SK-N-SH (cell line): ENCODE data around the gene TRPC4.

Experiments used
- FOSL2 ChIP-seq: IDR thresholded peaks from 2 replicates; pipeline ENCODE4 v1.4.0; 2012; ENCODE audit warnings: low read depth, mild to moderate bottlenecking, moderate library complexity, borderline replicate concordance
- FOXJ3 ChIP-seq: sonication (generic); formaldehyde crosslinking; IDR thresholded peaks from 2 replicates; pipeline ENCODE4 v1.5.1; 2020; ENCODE audit warnings: mild to moderate bottlenecking, missing genetic modification reagents
- JUND ChIP-seq: IDR thresholded peaks from 2 replicates; pipeline ENCODE4 v1.4.0; 2012
- POLR2AphosphoS5 ChIP-seq: IDR thresholded peaks from 2 replicates; pipeline ENCODE4 v1.6.1; 2012; ENCODE audit warnings: low read depth, low read length
- TEAD4 ChIP-seq: IDR thresholded peaks from 2 replicates; pipeline ENCODE4 v1.4.0; 2012; ENCODE audit warnings: mild to moderate bottlenecking, borderline replicate concordance; ENCODE audit not compliant: insufficient read depth
- TF ChIP-seq, protein P1 (sequence below): fragments of 200-600 bp; sonication (generic); IDR thresholded peaks from 2 replicates; pipeline ENCODE4 v1.6.1; 2017; ENCODE audit warnings: antibody characterized with exemption, mild to moderate bottlenecking, moderate library complexity
- TF ChIP-seq, protein P2 (sequence below): IDR thresholded peaks from 2 replicates; pipeline ENCODE4 v1.4.0; 2012; ENCODE audit warnings: low read depth

DNA sequence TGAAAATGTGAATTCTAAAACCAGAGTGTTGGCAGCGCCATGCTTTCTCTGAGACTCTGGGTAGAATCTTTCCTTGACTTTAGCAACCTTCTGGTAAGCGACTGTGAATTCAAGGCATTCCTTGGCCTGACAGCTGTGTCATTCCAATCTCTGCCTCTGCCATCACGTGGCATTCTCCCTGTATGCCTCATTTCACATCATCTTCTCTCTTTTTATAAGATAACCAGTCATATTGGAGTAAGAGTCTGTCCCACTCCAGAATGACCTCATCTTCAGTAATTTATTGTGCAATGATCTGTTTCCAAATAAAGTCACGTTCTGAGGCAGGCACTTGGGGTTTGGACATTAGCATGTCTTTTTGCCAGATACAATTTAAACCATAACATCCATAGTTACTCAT, 167.6 kb downstream of the TRPC4 start:
- TF ChIP-seq POLR2AphosphoS5 (no peak), FOSL2 (no peak), TEAD4 (no peak), FOXJ3 (CRISPR knock-in tag) (no peak), JUND (no peak)
- TF ChIP-seq, protein P1, sequence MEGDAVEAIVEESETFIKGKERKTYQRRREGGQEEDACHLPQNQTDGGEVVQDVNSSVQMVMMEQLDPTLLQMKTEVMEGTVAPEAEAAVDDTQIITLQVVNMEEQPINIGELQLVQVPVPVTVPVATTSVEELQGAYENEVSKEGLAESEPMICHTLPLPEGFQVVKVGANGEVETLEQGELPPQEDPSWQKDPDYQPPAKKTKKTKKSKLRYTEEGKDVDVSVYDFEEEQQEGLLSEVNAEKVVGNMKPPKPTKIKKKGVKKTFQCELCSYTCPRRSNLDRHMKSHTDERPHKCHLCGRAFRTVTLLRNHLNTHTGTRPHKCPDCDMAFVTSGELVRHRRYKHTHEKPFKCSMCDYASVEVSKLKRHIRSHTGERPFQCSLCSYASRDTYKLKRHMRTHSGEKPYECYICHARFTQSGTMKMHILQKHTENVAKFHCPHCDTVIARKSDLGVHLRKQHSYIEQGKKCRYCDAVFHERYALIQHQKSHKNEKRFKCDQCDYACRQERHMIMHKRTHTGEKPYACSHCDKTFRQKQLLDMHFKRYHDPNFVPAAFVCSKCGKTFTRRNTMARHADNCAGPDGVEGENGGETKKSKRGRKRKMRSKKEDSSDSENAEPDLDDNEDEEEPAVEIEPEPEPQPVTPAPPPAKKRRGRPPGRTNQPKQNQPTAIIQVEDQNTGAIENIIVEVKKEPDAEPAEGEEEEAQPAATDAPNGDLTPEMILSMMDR, result no peak
- TF ChIP-seq, protein P2, sequence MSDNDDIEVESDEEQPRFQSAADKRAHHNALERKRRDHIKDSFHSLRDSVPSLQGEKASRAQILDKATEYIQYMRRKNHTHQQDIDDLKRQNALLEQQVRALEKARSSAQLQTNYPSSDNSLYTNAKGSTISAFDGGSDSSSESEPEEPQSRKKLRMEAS, result 0 out of 2 replicates have a peak, but pooled peaks have one; percentile 27
